ENCODE data around the gene NRL.

DNA sequence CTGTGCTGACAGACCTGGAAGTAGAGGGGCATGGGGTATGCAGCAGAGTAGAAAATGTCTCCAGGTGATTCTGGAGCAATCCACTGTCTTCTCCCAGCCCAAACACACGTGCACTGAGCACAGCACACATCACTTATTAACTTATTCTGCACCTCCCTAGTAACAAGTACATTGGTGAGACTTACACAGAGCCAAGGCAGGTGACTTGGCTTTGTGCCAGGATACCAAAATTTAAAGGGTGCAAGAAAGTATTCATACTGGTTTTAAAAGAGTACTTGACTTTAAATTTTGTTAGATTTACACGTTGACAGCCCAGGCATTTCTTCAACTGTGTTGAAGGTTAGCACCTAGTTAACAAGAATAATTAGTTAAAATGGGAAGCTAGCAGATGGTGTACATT is 74.1 kb downstream of the NRL start:
- TF ChIP-seq CTCF (conservative IDR thresholded peaks at IDR 0.05 in 1 of 2, IDR thresholded peaks at IDR 0.05 in 1 of 2; ENCODE audit: low read depth in 1 of 2, low read length in 2 of 2) (no peak), EZH2 (IDR thresholded peaks at IDR 0.05; ENCODE audit: low read length, missing control alignments) (no peak)

Data from fibroblast of lung (primary cell).